Mammary epithelial cell (primary cell): ENCODE results near the gene MEAK7.

Source experiments
- CTCF ChIP-seq, 2 donors: IDR thresholded peaks in 1 of 2; conservative IDR thresholded peaks in 1 of 2; 2 replicates each; pipeline ENCODE4 v1.5.1; 2011 to 2012; ENCODE audit warnings: inconsistent platforms in 2 of 2, low read length in 2 of 2, mild to moderate bottlenecking in 2 of 2, control low read depth in 1 of 2, low read depth in 1 of 2; ENCODE audit not compliant: insufficient read depth in 1 of 2; ENCODE audit errors: extremely low read depth in 1 of 2
- EZH2 ChIP-seq: IDR thresholded peaks from 2 replicates; pipeline ENCODE4 v1.6.1; 2012; ENCODE audit warnings: low read length, inconsistent platforms, borderline replicate concordance

DNA sequence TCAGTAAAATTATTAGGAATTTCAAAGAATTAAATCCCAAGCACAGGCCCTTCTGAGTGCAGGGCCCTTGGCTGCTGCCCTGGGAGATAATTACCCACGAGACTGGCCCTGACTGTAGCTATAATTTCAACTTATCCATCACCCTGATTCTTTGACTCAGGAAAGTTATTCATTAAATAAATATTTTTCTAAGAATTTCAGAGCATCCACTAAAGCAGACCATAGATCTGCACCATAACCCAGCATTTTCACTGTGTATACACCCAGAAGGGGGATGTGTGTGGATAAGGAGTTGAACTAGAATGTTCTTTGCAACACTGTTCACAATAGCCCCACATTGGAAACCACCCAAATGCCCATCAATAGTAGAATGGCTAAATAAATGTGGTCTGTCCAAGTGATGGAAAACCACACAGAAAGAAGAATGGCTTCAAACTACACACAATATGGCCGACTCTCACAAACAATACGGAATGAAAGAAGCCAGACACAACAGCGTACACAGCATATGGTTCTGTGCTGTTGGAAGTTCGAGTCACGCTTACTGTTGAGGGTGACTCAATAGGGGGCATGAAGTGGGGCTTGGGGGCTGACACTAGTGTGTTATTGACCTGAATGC lies 33.9 kb upstream of the MEAK7 start:
- TF ChIP-seq CTCF (conservative IDR thresholded peaks at IDR 0.05 in 1 of 2, IDR thresholded peaks at IDR 0.05 in 1 of 2; ENCODE audit: extremely low read depth in 1 of 2, insufficient read depth in 1 of 2, low read depth in 1 of 2, low read length in 2 of 2) (no peak), EZH2 (no peak)
